ENCODE measurements around the gene HEY2. TPM values are rescaled to one million over a fixed set of nuclear protein-coding genes. Genes with fewer than 3 reads are reported as not detected.

HEY2 gene
- total RNA-seq, 1 experiment from 2014 or later = 6.6 TPM

DNA sequence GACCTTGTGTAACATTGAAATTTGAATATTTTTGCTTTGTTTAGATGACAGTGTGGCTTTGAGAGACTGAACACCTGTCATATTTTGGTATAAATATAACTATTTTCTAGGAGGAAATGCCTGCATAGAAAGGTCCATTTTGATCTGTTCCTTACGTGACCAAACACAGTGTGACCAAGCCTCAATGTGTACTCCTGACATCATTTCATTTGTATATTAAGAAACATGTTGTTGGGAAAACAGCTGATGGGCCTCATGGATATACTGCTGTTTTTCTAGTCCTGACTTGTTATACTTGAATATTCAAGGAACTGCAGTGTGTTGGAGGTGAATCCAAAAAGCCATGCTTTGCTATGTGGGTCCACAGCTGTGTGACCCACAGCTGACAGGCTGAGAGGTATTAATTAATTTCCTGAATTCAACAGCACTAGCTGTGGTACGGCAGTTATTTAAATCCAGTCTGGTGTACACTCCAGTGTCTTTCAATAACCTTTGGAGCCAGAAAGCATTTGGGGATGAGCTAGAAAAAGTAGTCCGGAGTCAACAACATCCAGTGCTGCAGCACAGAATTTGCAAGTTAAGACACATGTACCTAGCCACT, 60.2 kb downstream of the HEY2 start:
- no peak overlapping the region for H3K4ac ChIP-seq (ENCODE audit: low read depth, low read length)
- H2BK15ac ChIP-seq (ENCODE audit: low read depth, low read length) = no peak overlapping the region
- H3K23me2 ChIP-seq (ENCODE audit: insufficient read length, low read depth, low read length, poor library complexity, severe bottlenecking) = no peaks in the 10 kb centered on the region
- Mint-ChIP-seq H3K36me3 (ENCODE audit: insufficient read depth in 1 of 3, low read depth in 3 of 3) (no peaks in the 10 kb centered on the region), H3K4me3 (no peak overlapping the region), H3K9me3 (no peaks in the 10 kb centered on the region), H3K27me3 (ENCODE audit: low read depth) (no peaks in the 10 kb centered on the region), H3K4me1 (0 out of 4 replicates have a peak, but pooled peaks cover 0 to 3% of the 10 kb centered on the region in 2 experiments), H3K27ac (peak overlapping the region in 1 of 3 experiments; percentile 17; a peak in 1 of 7 replicates)
- H4K20me1 ChIP-seq (ENCODE audit: control insufficient read depth, insufficient read depth, insufficient read length) = no peaks in the 10 kb centered on the region
- no peak overlapping the region for H3T11ph ChIP-seq (ENCODE audit: low read length)
- no peak overlapping the region for H3K23ac ChIP-seq (ENCODE audit: insufficient read length, low read depth, low read length)
- H2AFZ ChIP-seq (ENCODE audit: low read length) = no peak overlapping the region
- no peak overlapping the region for H2BK120ac ChIP-seq (ENCODE audit: low read depth, low read length, poor library complexity, severe bottlenecking)
- H4K8ac ChIP-seq (replicated peaks; ENCODE audit: insufficient read length, low read depth, low read length) = no peak overlapping the region
- no peak overlapping the region for H2AK5ac ChIP-seq (ENCODE audit: insufficient read length, low read length)
- DNase-seq = no peak
- no peak overlapping the region for H3K14ac ChIP-seq (ENCODE audit: insufficient read depth, low read length)
- H4K91ac ChIP-seq (ENCODE audit: insufficient read length, low read depth, low read length) = no peak overlapping the region
- H2BK5ac ChIP-seq (ENCODE audit: insufficient read length, low read length) = no peak overlapping the region
- no peak overlapping the region for H3K18ac ChIP-seq (ENCODE audit: insufficient read length, low read depth, low read length)
- H3K56ac ChIP-seq (ENCODE audit: insufficient read length, low read depth, low read length) = no peak overlapping the region
- H3K4me2 ChIP-seq (ENCODE audit: insufficient read depth, insufficient read length, low read length) = no peak overlapping the region
- H3K79me2 ChIP-seq (ENCODE audit: insufficient read depth, low read length) = no peaks in the 10 kb centered on the region
- H3K9me3 ChIP-seq (ENCODE audit: control insufficient read depth, low read depth, low read length) = no peaks in the 10 kb centered on the region
- H3K27me3 ChIP-seq (ENCODE audit: insufficient read depth, low read length) = no peaks in the 10 kb centered on the region
- H3K79me1 ChIP-seq (ENCODE audit: insufficient read depth, low read depth, low read length, poor library complexity, severe bottlenecking) = no peaks in the 10 kb centered on the region
- H3K4me1 ChIP-seq (ENCODE audit: insufficient read depth, low read length) = no peaks in the 10 kb centered on the region
- H4K5ac ChIP-seq (ENCODE audit: insufficient read length, low read depth, low read length) = no peak overlapping the region
- TF ChIP-seq, protein P1, sequence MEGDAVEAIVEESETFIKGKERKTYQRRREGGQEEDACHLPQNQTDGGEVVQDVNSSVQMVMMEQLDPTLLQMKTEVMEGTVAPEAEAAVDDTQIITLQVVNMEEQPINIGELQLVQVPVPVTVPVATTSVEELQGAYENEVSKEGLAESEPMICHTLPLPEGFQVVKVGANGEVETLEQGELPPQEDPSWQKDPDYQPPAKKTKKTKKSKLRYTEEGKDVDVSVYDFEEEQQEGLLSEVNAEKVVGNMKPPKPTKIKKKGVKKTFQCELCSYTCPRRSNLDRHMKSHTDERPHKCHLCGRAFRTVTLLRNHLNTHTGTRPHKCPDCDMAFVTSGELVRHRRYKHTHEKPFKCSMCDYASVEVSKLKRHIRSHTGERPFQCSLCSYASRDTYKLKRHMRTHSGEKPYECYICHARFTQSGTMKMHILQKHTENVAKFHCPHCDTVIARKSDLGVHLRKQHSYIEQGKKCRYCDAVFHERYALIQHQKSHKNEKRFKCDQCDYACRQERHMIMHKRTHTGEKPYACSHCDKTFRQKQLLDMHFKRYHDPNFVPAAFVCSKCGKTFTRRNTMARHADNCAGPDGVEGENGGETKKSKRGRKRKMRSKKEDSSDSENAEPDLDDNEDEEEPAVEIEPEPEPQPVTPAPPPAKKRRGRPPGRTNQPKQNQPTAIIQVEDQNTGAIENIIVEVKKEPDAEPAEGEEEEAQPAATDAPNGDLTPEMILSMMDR (conservative IDR thresholded peaks at IDR 0.05) = no peak
- no peak overlapping the region for H3K9ac ChIP-seq (ENCODE audit: extremely low read depth, insufficient read length, low read length)
- no peak overlapping the region for H2BK20ac ChIP-seq (ENCODE audit: low read depth, low read length, poor library complexity, severe bottlenecking)
- no CpG with 5 or more reads among the region's 3 CpGs for WGBS (ENCODE audit: extremely low coverage, insufficient read length, low lambda C conversion rate)
- H3K27ac ChIP-seq (ENCODE audit: insufficient read length, low read depth, low read length) = no peak overlapping the region
- no peak overlapping the region for H2BK12ac ChIP-seq (ENCODE audit: insufficient read length, low read depth, low read length)

All from H9 (cell line).